HCT116 (cell line): Measurements from ENCODE around the gene CDKAL1. TPM values are rescaled to one million over a fixed set of nuclear protein-coding genes. Genes with fewer than 3 reads are reported as not detected.

Experiments used
- ATAC-seq: fragments of 200-7000 bp; cut with Tn5 transposase; 2 replicates; pipeline ENCODE4 v1.9.1; 2020; ENCODE audit warnings: mild to moderate bottlenecking, moderate library complexity
- BruUV-seq: library from RNA; stranded (reverse); fragments of 400-500 nt; replicated peaks from 2 replicates; lab custom pipeline; 2021; lab: Mats Ljungman, UMichigan
- CTCF ChIA-PET: fragments of 300-600 bp; sonication (Branson Sonifier 250); formaldehyde crosslinking; loops from one replicate; lab custom pipeline; 2021; ENCODE audit warnings: antibody characterized with exemption; lab: Charles Lee
- POLR2A ChIA-PET: fragments of 300-600, 350-600 bp; sonication (Branson Sonifier 250); formaldehyde crosslinking; loops from one replicate; lab custom pipeline; 2021; ENCODE audit warnings: antibody characterized with exemption; lab: Charles Lee
- RAD21 ChIA-PET, 2 experiments: fragments of 300-600 bp; sonication (Branson Sonifier 250); formaldehyde crosslinking; loops; one replicate each; lab custom pipeline; 2023; ENCODE audit warnings: low total read pairs in 2 of 2; ENCODE audit not compliant: uncharacterized antibody in 2 of 2, unreplicated experiment in 2 of 2, low non-redundant PET in 1 of 2; lab: Charles Lee
- DNase-seq: peaks from one replicate; pipeline ENCODE4 v3.0.0-alpha.2; 2010; ENCODE audit warnings: low read depth, low spot score
- H2AFZ ChIP-seq: fragments of 200-600 bp; shearing (Covaris generic), sonication (generic); 2 replicates; pipeline ENCODE4 v1.6.1; 2017; ENCODE audit warnings: low read depth, mixed run types, mixed read lengths, antibody characterized with exemption, low read length; ENCODE audit not compliant: poor library complexity, severe bottlenecking
- H3K27ac ChIP-seq: 2 replicates; pipeline ENCODE4 v1.5.1; 2012; ENCODE audit warnings: low read depth, low read length
- H3K27me3 ChIP-seq: fragments of 200-600 bp; sonication (generic); 2 replicates; pipeline ENCODE4 v1.6.1; 2016; ENCODE audit warnings: mixed run types, low read length, mixed read lengths; ENCODE audit not compliant: insufficient read depth
- H3K36me3 ChIP-seq, 2 experiments: fragments of 200-500 bp in 1 of 2; fragments of 200-600 bp in 1 of 2; sonication (Bioruptor generic) in 1 of 2; sonication (generic) in 1 of 2; 2 replicates each; pipeline versions ENCODE4 v1.5.1 to v1.6.1; 2014 to 2016; ENCODE audit warnings: low read length in 2 of 2, inconsistent platforms in 1 of 2, mixed read lengths in 1 of 2, mixed run types in 1 of 2; ENCODE audit not compliant: insufficient read depth in 2 of 2, control insufficient read depth in 1 of 2
- H3K4me1 ChIP-seq, 2 experiments: fragments of 200-600 bp in 1 of 2; sonication (generic) in 1 of 2; 2 replicates each; pipeline versions ENCODE4 v1.5.1 to v1.6.1; 2012 to 2017; ENCODE audit warnings: low read length in 2 of 2, inconsistent platforms in 1 of 2, mild to moderate bottlenecking in 1 of 2, mixed read lengths in 1 of 2, mixed run types in 1 of 2, moderate library complexity in 1 of 2; ENCODE audit not compliant: insufficient read depth in 2 of 2, control insufficient read depth in 1 of 2
- H3K4me2 ChIP-seq: fragments of 200-600 bp; sonication (generic); 2 replicates; pipeline ENCODE4 v1.6.1; 2017; ENCODE audit warnings: mixed run types, low read length, mixed read lengths
- H3K4me3 ChIP-seq, 2 experiments: fragments of 200-600 bp in 1 of 2; sonication (generic) in 1 of 2; replicated peaks in 1 of 2; 2 replicates each; pipeline ENCODE4 v1.5.1; 2011 to 2016; ENCODE audit warnings: low read length in 2 of 2, control low read depth in 1 of 2, low read depth in 1 of 2, mild to moderate bottlenecking in 1 of 2, mixed read lengths in 1 of 2, mixed run types in 1 of 2
- H3K79me2 ChIP-seq: fragments of 200-600 bp; sonication (generic); 2 replicates; pipeline ENCODE4 v1.6.1; 2017; ENCODE audit warnings: mild to moderate bottlenecking, mixed run types, low read length, moderate library complexity, mixed read lengths; ENCODE audit not compliant: insufficient read depth
- H3K9ac ChIP-seq: fragments of 200-600 bp; sonication (generic); 2 replicates; pipeline ENCODE4 v1.6.1; 2016; ENCODE audit warnings: low read length, mixed read lengths
- H3K9me2 ChIP-seq: fragments of 200-600 bp; sonication (generic), shearing (Covaris generic); 2 replicates; pipeline ENCODE4 v1.6.1; 2017; ENCODE audit warnings: mixed run types, mild to moderate bottlenecking, moderate library complexity; ENCODE audit not compliant: insufficient read depth
- H3K9me3 ChIP-seq, 2 experiments: fragments of 200-500 bp in 1 of 2; fragments of 200-600 bp in 1 of 2; sonication (Bioruptor generic) in 1 of 2; sonication (generic) in 1 of 2; 2 replicates each; pipeline ENCODE4 v1.6.1; 2014 to 2017; ENCODE audit warnings: low read length in 2 of 2, mixed read lengths in 2 of 2, inconsistent platforms in 1 of 2, low read depth in 1 of 2, mild to moderate bottlenecking in 1 of 2, mixed run types in 1 of 2, moderate library complexity in 1 of 2; ENCODE audit not compliant: control insufficient read depth in 1 of 2, insufficient read depth in 1 of 2
- H4K20me1 ChIP-seq: fragments of 200-600 bp; sonication (generic), shearing (Covaris generic); 2 replicates; pipeline ENCODE4 v1.6.1; 2017; ENCODE audit warnings: mixed run types, mild to moderate bottlenecking, moderate library complexity; ENCODE audit not compliant: insufficient read depth
- EGR1 ChIP-seq: IDR thresholded peaks from 2 replicates; pipeline ENCODE4 v1.6.1; 2012; ENCODE audit warnings: low read depth
- ELF1 ChIP-seq: IDR thresholded peaks from 2 replicates; pipeline ENCODE4 v1.6.1; 2012; ENCODE audit warnings: low read depth, borderline replicate concordance
- JUND ChIP-seq: IDR thresholded peaks from 2 replicates; pipeline ENCODE4 v1.6.1; 2012
- SIN3A ChIP-seq: IDR thresholded peaks from 2 replicates; pipeline ENCODE4 v1.6.1; 2012; ENCODE audit warnings: low read depth
- SP1 ChIP-seq: IDR thresholded peaks from 2 replicates; pipeline ENCODE4 v1.6.1; 2012; ENCODE audit warnings: low read depth
- SRF ChIP-seq: IDR thresholded peaks from 2 replicates; pipeline ENCODE4 v1.6.1; 2012; ENCODE audit warnings: low read depth
- YY1 ChIP-seq: IDR thresholded peaks from 2 replicates; pipeline ENCODE4 v1.6.1; 2011; ENCODE audit warnings: low read length, low read depth, moderate library complexity, mild to moderate bottlenecking; ENCODE audit not compliant: insufficient replicate concordance; ENCODE audit errors: extremely low read depth
- intact Hi-C: fragments of 100-400 bp; cut with micrococcal nuclease; formaldehyde crosslinking; loops from 2 replicates; pipeline ENCODE4 v1.10.0; 2022
- total RNA-seq: library from RNA; stranded (reverse); gene quantifications from one replicate; pipeline ENCODE4 v1.2.1, GENCODE V29; 2021; ENCODE audit not compliant: unreplicated experiment

CDKAL1 gene
- total RNA-seq, 1 experiment from 2014 or later: 14.9 TPM

DNA sequence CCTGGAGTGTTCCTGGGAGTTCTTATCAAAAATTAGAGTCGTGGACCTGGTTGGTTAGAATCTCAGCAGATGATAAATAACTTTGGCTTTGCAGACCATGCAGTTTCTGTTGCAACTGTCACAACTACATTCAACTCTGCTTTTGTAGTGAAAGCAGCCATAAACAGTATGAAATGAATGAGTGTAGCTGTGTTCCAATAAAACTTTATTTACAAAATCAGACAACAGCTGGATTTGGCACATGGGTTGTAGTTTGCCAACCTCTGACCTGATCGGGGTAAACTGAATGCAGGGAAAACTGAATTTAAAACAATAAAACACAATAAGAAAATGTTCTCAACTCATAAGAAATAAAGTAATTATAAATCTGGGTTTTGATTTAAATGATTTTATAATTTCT lies 513.8 kb downstream of the CDKAL1 start:
- BruUV-seq: no TSS peak
- RAD21 ChIA-PET: no interaction called here

DNA sequence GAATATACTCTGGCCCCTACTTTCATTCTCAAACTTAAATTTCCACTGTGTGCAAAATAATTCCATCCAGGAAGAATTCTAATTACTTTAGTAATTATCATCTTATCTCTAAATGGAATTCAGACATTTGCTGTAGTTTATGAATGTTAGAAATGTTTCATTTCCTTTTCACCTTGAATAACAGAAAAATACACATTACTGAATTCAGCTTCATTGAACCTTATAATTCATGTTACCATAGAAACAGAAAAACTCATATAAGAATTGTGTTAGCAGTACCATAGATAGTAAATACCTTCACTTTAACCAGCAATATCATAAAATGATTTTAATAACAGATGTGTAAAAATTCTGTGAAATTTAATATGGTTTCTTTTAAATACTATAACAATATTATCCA lies 514.9 kb downstream of the CDKAL1 start:
- no peak overlapping the region for H3K27ac ChIP-seq
- no peak for ATAC-seq
- no peak for DNase-seq
- no peak overlapping the region for H2AFZ ChIP-seq
- no peaks in the 10 kb centered on the region for H3K27me3 ChIP-seq
- H3K9me2 ChIP-seq: no peaks in the 10 kb centered on the region
- H3K4me2 ChIP-seq: no peak overlapping the region
- H3K36me3 ChIP-seq: no peaks in the 10 kb centered on the region
- intact Hi-C loops: no loop called here
- no peaks in the 10 kb centered on the region for H3K9me3 ChIP-seq
- ChIA-PET POLR2A (no interaction called here), RAD21 (no interaction called here), CTCF (no interaction called here)
- no peak overlapping the region for H3K9ac ChIP-seq
- TF ChIP-seq SRF (no peak), JUND (no peak)
- no TSS peak for BruUV-seq
- peaks cover 4 to 9% of the 10 kb centered on the region in 2 experiments; a peak in 2 of 4 replicates for H3K4me1 ChIP-seq
- no peak overlapping the region for H3K4me3 ChIP-seq
- no peaks in the 10 kb centered on the region for H3K79me2 ChIP-seq
- no peaks in the 10 kb centered on the region for H4K20me1 ChIP-seq

More for the DNA sequence above, 513.8 kb downstream of the CDKAL1 start:
- POLR2A ChIA-PET: no interaction called here
- Histone ChIP-seq H3K9me3 (no peaks in the 10 kb centered on the region), H4K20me1 (no peaks in the 10 kb centered on the region)
- ATAC-seq: no peak
- TF ChIP-seq SRF (no peak), EGR1 (no peak), SIN3A (no peak), YY1 (no peak), ELF1 (no peak), JUND (no peak), SP1 (no peak)
- TF ChIP-seq, all 23 proteins: peak for 0
- Histone ChIP-seq H3K27ac (no peak overlapping the region), H3K9me2 (no peaks in the 10 kb centered on the region), H3K79me2 (no peaks in the 10 kb centered on the region), H3K4me3 (no peak overlapping the region), H3K36me3 (no peaks in the 10 kb centered on the region), H3K9ac (no peak overlapping the region), H2AFZ (no peak overlapping the region), H3K4me2 (no peak overlapping the region), H3K4me1 (no peaks in the 10 kb centered on the region; a peak in 2 of 4 replicates), H3K27me3 (no peaks in the 10 kb centered on the region)
- no peak for DNase-seq
- CTCF ChIA-PET: no interaction called here
- intact Hi-C loops: no loop called here
